Nucleus accumbens (tissue), 56 donors: ENCODE measurements around the gene HDAC10.

ENCODE experiments used
- DNase-seq, 56 donors: peaks; one replicate each; lab custom pipeline; 2025; lab: John Stamatoyannopoulos, UW

Gene HDAC10

GRCh38 chr22:50244420-50245213, 6.4 kb downstream of the HDAC10 start, which contains the start of gene TUBGCP6:
TUBGCP6 (minus strand) TSS chr22:50245023; CDS start chr22:50244459, 564 bp downstream.
- DNase-seq, result peak in 55 of 56 donors; percentile 67 to 98 (median 88)

DNA sequence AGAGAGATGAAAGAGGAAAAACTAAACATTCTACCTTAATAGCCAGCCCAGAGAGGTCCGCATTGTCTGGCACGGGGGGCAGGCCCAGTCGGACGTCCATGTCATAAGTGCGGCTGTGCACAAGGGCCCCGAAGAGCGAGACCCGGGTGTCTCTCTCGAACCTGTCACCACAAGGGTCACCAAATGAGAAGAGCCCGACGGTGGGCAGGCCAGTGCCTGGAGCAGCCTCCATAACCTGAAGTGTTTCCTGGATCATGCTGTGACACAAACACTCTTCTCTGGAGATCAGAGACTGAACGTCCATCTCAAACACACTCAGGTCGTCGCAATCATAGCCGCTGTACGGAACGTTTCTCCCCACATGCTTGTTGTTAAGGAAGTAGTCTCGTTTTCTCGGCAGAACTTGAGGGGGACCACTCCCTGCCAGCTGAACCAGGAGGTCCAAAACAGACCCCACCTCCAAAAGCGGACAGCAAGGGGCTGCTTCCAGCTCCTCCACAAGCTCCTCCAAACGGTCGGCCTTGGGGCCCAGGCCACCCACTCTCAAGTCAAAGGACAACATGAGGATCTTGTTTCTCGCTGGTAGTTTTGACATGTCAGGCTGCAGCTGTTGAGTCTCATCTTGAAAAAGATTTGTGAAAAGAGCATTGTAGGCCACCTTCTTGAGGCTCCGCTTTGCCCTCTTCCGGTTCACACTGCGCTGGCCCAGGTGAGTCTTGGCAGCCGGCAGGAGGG, 7.2 kb downstream of the HDAC10 start:
- DNase-seq, result no peak

DNA sequence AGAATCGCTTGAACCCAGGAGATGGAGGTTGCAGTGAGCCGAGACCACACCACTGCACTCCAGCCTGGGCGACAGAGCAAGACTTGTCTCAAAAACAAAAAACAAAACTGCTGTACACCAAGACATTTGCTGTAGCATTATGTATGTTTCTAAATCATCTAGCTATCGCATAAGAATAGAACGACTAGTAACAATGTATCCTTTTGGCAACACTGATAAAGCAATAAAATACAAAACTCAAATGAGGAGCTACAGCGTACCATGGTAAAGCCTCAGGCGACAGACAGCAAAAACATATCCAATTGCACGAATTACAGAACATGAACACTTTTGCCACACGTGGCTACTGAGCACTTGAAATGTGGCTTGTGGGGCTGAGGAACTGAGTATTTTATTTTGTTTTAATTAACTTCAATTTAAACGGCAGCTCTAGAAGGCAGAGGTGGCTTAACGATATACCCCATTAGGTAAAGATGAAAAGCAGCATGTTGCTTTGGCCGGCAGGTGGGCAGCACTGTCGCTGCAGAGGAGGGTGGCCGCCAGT, 8.6 kb downstream of the HDAC10 start:
- no peak for DNase-seq

DNA sequence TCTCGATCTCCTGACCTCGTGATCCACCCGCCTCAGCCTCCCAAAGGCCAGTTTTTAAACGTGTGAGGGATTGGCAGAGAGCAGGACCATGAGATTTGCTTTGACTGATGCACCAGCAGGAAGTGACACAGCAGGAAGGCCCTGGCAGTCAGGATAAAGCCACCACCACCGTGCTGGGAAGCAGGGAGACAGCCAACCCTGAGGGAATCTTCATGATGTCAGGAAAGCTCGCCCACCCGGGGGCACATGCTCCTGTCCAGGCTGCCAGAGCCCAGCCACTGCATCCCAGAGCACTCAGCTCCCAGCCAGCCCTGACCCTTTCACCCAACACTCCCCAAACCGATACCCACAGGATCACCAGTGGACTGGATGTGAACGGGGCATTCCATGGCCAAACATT, 12.3 kb downstream of the HDAC10 start:
- no peak for DNase-seq

DNA sequence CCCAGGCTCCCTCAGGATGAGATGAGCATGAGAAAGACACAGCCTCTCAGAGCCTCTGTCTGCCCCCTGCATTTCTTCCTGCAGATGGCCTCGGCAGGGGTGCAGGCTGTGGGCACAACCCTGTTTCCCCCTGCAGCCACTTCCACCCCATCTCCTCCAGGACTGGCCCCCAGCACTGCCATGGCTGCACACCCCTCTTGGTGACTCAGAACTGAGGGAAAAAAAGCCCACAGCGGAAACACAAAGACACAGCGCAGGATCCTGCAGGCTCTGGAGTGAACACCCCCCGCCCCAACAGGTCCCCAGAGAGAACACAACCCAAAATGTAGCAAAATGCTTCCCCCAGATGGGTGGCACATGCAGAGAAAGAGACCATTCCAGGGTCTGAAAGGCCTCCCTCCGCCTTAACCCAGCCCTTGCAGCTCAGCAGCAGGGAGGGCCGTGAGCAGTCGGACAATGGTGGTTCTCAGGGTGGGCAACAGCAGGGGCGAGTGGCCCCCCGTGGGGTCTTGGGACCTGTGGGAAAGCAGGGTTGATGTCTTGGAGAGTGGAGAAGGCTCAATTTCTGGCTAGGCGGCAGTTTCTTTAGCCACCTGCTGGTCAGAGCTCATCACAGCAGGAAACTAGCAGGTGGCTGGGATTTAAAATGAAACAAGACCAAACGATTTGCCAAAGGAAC, 14.2 kb downstream of the HDAC10 start:
- DNase-seq, result no peak

GRCh38 chr22:50233223-50233622, 17.8 kb downstream of the HDAC10 start:
- no peak for DNase-seq

- no peak for DNase-seq
Measured at GRCh38 chr22:50232481-50233151, 18.4 kb downstream of the HDAC10 start.

- no peak for DNase-seq
Measured at GRCh38 chr22:50229370-50229769, 21.7 kb downstream of the HDAC10 start.

DNA sequence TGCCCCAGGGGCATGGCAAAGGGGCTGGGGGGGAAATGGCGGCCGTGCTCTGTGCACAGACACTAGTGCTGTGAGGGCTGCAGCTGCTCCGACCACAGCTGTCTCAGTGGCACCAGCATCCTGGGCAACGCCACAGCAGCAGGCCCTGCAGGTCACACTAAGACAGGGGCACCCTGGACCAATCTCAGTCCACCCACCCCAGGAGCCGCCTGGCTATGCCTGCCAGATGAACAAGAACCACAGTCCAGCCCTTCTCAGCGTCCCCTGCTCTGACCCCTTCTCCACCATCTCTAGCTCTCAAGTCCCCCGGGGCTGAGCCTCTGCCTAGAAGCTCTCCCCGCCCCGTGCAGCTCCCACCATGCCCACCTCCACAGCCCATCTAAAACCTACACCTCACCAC, 22.7 kb downstream of the HDAC10 start:
- no peak for DNase-seq

DNA sequence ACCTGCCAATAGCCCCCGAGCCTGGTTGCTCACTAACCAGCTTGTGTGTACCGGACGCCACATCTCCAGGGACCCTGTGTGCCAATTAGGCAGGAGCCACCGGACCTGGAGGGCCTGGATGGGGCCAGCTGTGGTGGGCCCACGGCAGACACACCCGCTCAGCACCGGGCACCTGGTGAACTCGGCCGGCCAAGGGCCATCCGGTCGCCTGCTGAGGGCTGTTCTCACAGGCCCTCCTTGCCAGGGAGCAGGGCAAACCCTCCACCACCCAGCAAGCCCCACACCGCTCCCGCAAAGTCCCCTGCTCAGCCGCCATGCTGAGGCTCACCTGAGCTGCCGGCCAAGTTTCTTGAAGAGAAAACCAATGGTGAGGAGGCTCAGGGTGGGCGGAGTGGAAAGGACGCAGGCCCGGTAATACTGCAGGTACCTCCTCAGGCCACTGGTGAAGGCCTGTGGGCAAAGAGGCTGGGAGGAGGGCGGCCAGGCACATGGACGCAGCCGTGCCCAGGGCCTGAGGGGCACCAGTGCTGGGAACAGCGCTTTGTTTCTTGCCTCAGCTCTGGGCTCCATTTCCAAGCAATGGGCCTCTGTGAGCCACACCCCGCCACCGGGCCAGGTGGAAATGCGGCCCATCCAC, 23.4 kb downstream of the HDAC10 start:
- no peak for DNase-seq

- no peak for DNase-seq
Measured at GRCh38 chr22:50226875-50227165, 24.2 kb downstream of the HDAC10 start.

DNA sequence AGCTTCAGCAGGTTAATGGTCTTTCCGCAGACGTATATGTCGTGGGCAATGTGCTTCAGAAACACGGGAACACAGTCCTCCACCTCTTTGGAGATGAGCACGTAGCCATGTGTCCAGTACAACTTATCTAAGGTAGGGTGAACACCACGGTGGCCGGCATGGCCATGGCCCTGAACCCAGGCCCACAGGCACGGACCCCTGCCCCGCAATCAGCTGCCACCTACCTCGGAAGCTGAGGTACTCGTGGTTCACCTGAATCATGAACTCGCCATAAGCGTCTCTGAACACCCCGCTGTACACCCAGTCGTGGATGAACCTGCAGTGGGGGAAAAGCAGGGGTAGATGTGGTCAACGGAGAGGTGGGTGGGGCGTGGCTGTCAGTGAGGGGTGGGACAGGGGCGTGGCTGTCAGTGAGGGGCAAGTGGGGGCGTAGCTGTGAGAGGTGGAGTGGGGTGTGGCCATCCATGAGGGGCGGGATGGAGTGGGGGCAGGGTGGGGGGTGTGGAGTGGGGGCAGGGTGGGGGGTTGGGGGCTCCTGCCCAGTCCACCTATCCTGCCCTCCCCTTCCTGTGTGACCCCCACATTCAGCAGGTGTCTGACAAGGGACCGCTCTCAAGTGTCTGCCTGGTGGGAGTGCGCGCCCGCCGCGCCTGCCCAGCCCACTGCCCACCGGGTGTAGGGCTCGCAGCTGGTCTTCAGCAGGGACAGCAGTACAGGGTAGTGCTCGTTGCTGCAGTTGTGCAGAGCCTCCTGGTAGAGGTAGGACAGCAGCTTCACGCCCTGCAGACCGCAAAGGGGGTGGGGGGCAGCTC, 24.8 kb downstream of the HDAC10 start:
- DNase-seq, result no peak

- DNase-seq, result no peak
Measured at GRCh38 chr22:50225200-50225969, 25.7 kb downstream of the HDAC10 start.

- no peak for DNase-seq
Measured at GRCh38 chr22:50224071-50224470, 27.0 kb downstream of the HDAC10 start.

- DNase-seq, result no peak
Measured at GRCh38 chr22:50222508-50222907, 28.6 kb downstream of the HDAC10 start.

GRCh38 chr22:50221410-50222300, 29.4 kb downstream of the HDAC10 start:
- DNase-seq, result no peak

DNA sequence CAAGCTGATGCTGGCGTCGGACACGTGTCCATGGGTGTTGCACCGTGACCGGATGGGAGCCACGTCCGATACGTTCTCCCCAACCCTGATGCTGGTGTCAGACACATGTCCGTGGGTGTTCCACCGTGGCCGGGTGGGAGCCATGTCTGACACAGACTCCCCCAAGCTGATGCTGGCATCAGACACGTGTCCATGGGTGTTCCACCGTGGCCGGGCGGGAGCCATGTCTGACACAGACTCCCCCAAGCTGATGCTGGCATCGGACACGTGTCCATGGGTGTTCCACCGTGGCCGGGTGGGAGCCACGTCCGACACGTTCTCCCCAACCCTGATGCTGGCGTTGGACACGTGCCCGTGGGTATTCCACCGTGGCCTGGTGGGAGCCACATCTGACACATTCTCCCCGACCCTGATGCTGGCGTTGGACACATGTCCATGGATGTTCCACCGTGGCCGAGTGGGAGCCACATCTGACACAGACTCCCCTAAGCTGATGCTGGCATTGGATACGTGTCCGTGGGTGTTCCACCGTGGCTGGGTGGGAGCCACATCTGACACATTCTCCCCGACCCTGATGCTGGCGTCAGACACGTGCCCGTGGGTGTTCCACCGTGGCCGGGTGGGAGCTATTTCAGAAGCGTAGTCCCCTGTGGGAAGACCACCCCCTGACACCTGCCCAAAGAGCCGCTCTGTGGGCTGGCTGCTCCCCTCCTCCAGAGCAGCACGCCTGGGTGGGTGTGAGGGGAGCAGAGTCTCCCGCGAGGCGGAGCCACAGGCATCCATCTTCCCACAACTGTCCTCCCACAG, 30.3 kb downstream of the HDAC10 start:
- DNase-seq, result no peak
